ENCODE results near the gene CCDC27. TPM values are rescaled to one million over a fixed set of nuclear protein-coding genes. Genes with fewer than 3 reads are reported as not detected.

Gene CCDC27
- total and polyA plus RNA-seq, 2 of the 13 experiments (the other 11 are each of a cell fraction or from before 2014, with no cell fraction given) = not detected

DNA sequence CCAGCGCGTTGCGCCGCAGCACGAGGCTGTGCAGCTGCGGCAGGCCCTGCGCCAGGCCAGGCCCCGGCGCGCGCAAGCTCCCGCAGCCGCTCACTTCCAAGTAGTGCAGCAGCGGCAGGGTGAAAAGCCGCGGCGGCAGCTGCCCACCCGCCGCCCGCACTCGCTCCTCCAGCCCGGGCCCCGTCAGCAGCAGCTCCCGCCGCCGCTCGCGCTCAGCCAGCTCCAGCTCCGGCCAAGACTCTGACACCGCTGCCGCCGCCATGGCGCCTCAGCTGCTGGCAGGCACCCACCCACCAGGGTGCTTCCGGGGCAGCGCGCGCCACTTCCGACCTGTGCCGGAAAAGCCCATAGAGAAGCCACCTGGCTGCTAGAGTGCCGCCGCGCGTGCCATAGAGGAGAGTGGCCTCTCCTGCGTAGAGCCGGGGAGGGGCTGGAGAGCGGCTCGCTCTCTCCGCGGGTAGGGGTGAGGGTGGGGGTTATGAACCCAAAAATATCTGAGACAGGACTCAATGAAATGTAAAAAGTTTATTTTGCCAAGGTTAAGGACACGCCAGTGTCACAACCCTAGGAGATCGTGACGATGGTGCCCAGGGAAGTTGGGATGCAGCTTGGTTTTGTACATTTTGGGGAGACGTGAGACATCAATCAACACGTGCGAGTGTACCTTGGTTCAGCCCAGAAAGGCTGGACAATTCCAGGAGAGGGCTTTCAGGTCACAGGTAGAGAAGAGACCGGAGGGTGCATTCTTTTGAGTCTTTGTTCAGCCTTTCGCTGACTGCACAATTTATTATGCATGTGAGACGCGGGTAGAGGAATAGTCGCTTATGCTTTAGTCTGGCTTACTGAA is 44.2 kb downstream of the CCDC27 start, which contains the start of gene LRRC47 (continued):
- TF ChIP-seq, protein P1, sequence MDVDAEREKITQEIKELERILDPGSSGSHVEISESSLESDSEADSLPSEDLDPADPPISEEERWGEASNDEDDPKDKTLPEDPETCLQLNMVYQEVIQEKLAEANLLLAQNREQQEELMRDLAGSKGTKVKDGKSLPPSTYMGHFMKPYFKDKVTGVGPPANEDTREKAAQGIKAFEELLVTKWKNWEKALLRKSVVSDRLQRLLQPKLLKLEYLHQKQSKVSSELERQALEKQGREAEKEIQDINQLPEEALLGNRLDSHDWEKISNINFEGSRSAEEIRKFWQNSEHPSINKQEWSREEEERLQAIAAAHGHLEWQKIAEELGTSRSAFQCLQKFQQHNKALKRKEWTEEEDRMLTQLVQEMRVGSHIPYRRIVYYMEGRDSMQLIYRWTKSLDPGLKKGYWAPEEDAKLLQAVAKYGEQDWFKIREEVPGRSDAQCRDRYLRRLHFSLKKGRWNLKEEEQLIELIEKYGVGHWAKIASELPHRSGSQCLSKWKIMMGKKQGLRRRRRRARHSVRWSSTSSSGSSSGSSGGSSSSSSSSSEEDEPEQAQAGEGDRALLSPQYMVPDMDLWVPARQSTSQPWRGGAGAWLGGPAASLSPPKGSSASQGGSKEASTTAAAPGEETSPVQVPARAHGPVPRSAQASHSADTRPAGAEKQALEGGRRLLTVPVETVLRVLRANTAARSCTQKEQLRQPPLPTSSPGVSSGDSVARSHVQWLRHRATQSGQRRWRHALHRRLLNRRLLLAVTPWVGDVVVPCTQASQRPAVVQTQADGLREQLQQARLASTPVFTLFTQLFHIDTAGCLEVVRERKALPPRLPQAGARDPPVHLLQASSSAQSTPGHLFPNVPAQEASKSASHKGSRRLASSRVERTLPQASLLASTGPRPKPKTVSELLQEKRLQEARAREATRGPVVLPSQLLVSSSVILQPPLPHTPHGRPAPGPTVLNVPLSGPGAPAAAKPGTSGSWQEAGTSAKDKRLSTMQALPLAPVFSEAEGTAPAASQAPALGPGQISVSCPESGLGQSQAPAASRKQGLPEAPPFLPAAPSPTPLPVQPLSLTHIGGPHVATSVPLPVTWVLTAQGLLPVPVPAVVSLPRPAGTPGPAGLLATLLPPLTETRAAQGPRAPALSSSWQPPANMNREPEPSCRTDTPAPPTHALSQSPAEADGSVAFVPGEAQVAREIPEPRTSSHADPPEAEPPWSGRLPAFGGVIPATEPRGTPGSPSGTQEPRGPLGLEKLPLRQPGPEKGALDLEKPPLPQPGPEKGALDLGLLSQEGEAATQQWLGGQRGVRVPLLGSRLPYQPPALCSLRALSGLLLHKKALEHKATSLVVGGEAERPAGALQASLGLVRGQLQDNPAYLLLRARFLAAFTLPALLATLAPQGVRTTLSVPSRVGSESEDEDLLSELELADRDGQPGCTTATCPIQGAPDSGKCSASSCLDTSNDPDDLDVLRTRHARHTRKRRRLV (CRISPR knock-in tag; IDR thresholded peaks at IDR 0.05) = no peak
- TF ChIP-seq ZNF496 (CRISPR knock-in tag; IDR thresholded peaks at IDR 0.05; ENCODE audit: insufficient replicate concordance) = no peak
- no peak for TF ChIP-seq ZNF781 (CRISPR knock-in tag; IDR thresholded peaks at IDR 0.05; ENCODE audit: borderline replicate concordance, not compliant biosample characterization)
- no peak for TF ChIP-seq MTA3 (CRISPR knock-in tag; IDR thresholded peaks at IDR 0.05)
- no peak for TF ChIP-seq NRL (CRISPR knock-in tag; IDR thresholded peaks at IDR 0.05; ENCODE audit: borderline replicate concordance)
- peak; percentile 60 for TF ChIP-seq POLR2AphosphoS5 (IDR thresholded peaks at IDR 0.05; ENCODE audit: low read depth, low read length)
- no peak for TF ChIP-seq STAG1 (CRISPR knock-in tag; IDR thresholded peaks at IDR 0.05)
- no peak for TF ChIP-seq JUND (CRISPR knock-in tag; IDR thresholded peaks at IDR 0.05)
- TF ChIP-seq, protein P2, sequence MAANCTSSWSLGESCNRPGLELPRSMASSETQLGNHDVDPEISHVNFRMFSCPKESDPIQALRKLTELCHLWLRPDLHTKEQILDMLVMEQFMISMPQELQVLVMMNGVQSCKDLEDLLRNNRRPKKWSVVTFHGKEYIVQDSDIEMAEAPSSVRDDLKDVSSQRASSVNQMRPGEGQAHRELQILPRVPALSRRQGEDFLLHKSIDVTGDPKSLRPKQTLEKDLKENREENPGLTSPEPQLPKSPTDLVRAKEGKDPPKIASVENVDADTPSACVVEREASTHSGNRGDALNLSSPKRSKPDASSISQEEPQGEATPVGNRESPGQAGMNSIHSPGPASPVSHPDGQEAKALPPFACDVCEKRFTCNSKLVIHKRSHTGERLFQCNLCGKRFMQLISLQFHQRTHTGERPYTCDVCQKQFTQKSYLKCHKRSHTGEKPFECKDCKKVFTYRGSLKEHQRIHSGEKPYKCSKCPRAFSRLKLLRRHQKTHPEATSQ (CRISPR knock-in tag; IDR thresholded peaks at IDR 0.05; ENCODE audit: borderline replicate concordance) = no peak
- TF ChIP-seq YEATS2 (CRISPR knock-in tag; IDR thresholded peaks at IDR 0.05; ENCODE audit: borderline replicate concordance) = peak; percentile 95
- no peak for TF ChIP-seq STAT5B (CRISPR knock-in tag; IDR thresholded peaks at IDR 0.05)
- TF ChIP-seq CEBPB (IDR thresholded peaks at IDR 0.05; ENCODE audit: borderline replicate concordance, low read depth, low read length) = no peak
- TF ChIP-seq SMAD9 (CRISPR knock-in tag; IDR thresholded peaks at IDR 0.05) = no peak
- TF ChIP-seq ZIK1 (CRISPR knock-in tag; IDR thresholded peaks at IDR 0.05; ENCODE audit: borderline replicate concordance, low read depth) = no peak; the same call in 1 of the 2 replicates
- no peak for TF ChIP-seq ZNF839 (CRISPR knock-in tag; IDR thresholded peaks at IDR 0.05; ENCODE audit: borderline replicate concordance)
- TF ChIP-seq ZNF790 (CRISPR knock-in tag; IDR thresholded peaks at IDR 0.05; ENCODE audit: borderline replicate concordance) = no peak
- TF ChIP-seq ZSCAN25 (CRISPR knock-in tag; IDR thresholded peaks at IDR 0.05) = peak; percentile 97
- TF ChIP-seq ZNF256 (CRISPR knock-in tag; conservative IDR thresholded peaks at IDR 0.05) = no peak
- TF ChIP-seq, protein P3, sequence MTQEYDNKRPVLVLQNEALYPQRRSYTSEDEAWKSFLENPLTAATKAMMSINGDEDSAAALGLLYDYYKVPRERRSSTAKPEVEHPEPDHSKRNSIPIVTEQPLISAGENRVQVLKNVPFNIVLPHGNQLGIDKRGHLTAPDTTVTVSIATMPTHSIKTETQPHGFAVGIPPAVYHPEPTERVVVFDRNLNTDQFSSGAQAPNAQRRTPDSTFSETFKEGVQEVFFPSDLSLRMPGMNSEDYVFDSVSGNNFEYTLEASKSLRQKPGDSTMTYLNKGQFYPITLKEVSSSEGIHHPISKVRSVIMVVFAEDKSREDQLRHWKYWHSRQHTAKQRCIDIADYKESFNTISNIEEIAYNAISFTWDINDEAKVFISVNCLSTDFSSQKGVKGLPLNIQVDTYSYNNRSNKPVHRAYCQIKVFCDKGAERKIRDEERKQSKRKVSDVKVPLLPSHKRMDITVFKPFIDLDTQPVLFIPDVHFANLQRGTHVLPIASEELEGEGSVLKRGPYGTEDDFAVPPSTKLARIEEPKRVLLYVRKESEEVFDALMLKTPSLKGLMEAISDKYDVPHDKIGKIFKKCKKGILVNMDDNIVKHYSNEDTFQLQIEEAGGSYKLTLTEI (CRISPR knock-in tag; conservative IDR thresholded peaks at IDR 0.05) = no peak
- TF ChIP-seq HNRNPK (IDR thresholded peaks at IDR 0.05; ENCODE audit: low read depth, low read length, poor library complexity, severe bottlenecking) = peak; percentile 70
- no peak for TF ChIP-seq ZSCAN29 (CRISPR knock-in tag; conservative IDR thresholded peaks at IDR 0.05)
